IMR-90 (cell line): ENCODE measurements around the gene DDR1.

ENCODE experiments used
- BHLHE40 ChIP-seq: fragments of 150-350 bp; IDR thresholded peaks from 2 replicates; pipeline ENCODE4 v1.6.1; 2016; ENCODE audit warnings: mild to moderate bottlenecking, low read depth, low read length
- CEBPB ChIP-seq: IDR thresholded peaks from 2 replicates; pipeline ENCODE4 v1.6.1; 2012; ENCODE audit warnings: low read depth, low read length, improper control_type of control experiment
- CTCF ChIP-seq: conservative IDR thresholded peaks from 2 replicates; pipeline ENCODE4 v1.5.1; 2012; ENCODE audit warnings: mild to moderate bottlenecking, low read depth, low read length, improper control_type of control experiment
- ELK1 ChIP-seq: fragments of 150-350 bp; IDR thresholded peaks from 2 replicates; pipeline ENCODE4 v1.6.1; 2016; ENCODE audit warnings: low read depth, mild to moderate bottlenecking, low read length, moderate library complexity, borderline replicate concordance
- FOS ChIP-seq: fragments of 150-350 bp; IDR thresholded peaks from 2 replicates; pipeline ENCODE4 v1.6.1; 2016; ENCODE audit warnings: low read depth, low read length
- MAFK ChIP-seq: IDR thresholded peaks from 2 replicates; pipeline ENCODE4 v1.6.1; 2012; ENCODE audit warnings: low read depth, low read length, improper control_type of control experiment
- MAZ ChIP-seq: IDR thresholded peaks from 2 replicates; pipeline ENCODE4 v1.6.1; 2012; ENCODE audit warnings: low read depth, mild to moderate bottlenecking, low read length, improper control_type of control experiment, moderate library complexity, borderline replicate concordance
- MXI1 ChIP-seq: IDR thresholded peaks from 2 replicates; pipeline ENCODE4 v1.6.1; 2012; ENCODE audit warnings: low read depth, mild to moderate bottlenecking, low read length, moderate library complexity, borderline replicate concordance
- POLR2A ChIP-seq: IDR thresholded peaks from 2 replicates; pipeline ENCODE4 v1.6.1; 2012; ENCODE audit warnings: mild to moderate bottlenecking, low read depth, low read length
- RAD21 ChIP-seq: IDR thresholded peaks from 2 replicates; pipeline ENCODE4 v1.6.1; 2012; ENCODE audit warnings: low read length, improper control_type of control experiment
- RCOR1 ChIP-seq: IDR thresholded peaks from 2 replicates; pipeline ENCODE4 v1.6.1; 2012; ENCODE audit warnings: mild to moderate bottlenecking, low read length, improper control_type of control experiment; ENCODE audit not compliant: insufficient replicate concordance
- RFX5 ChIP-seq: IDR thresholded peaks from 2 replicates; pipeline ENCODE4 v1.8.0; 2012; ENCODE audit warnings: low read depth, mild to moderate bottlenecking, low read length, moderate library complexity
- SMC3 ChIP-seq: fragments of 150-350 bp; IDR thresholded peaks from 2 replicates; pipeline ENCODE4 v1.6.1; 2016; ENCODE audit warnings: low read depth, mild to moderate bottlenecking, antibody characterized with exemption, low read length, moderate library complexity
- USF2 ChIP-seq: fragments of 150-350 bp; IDR thresholded peaks from 2 replicates; pipeline ENCODE4 v1.6.1; 2017; ENCODE audit warnings: mild to moderate bottlenecking, antibody characterized with exemption, low read length, low read depth

GRCh38 chr6:30938730-30939129, 54.4 kb downstream of the DDR1 start:
- no peak for TF ChIP-seq POLR2A
- TF ChIP-seq CTCF = no peak
- TF ChIP-seq MAZ = no peak
- no peak for TF ChIP-seq SMC3
- no peak for TF ChIP-seq RAD21
- no peak for TF ChIP-seq BHLHE40
- TF ChIP-seq RCOR1 = no peak
- no peak for TF ChIP-seq RFX5
- TF ChIP-seq MXI1 = no peak
- TF ChIP-seq FOS = no peak
- TF ChIP-seq MAFK = no peak
- TF ChIP-seq CEBPB = no peak
- TF ChIP-seq USF2 = no peak
- TF ChIP-seq ELK1 = no peak
